ENCODE results near the gene DYNC1I1. TPM values are rescaled to one million over a fixed set of nuclear protein-coding genes. Genes with fewer than 3 reads are reported as not detected.

Gene DYNC1I1
- total RNA-seq, 4 donors from 2014 or later = 7.8 to 21.3 (median 11.6) TPM

DNA sequence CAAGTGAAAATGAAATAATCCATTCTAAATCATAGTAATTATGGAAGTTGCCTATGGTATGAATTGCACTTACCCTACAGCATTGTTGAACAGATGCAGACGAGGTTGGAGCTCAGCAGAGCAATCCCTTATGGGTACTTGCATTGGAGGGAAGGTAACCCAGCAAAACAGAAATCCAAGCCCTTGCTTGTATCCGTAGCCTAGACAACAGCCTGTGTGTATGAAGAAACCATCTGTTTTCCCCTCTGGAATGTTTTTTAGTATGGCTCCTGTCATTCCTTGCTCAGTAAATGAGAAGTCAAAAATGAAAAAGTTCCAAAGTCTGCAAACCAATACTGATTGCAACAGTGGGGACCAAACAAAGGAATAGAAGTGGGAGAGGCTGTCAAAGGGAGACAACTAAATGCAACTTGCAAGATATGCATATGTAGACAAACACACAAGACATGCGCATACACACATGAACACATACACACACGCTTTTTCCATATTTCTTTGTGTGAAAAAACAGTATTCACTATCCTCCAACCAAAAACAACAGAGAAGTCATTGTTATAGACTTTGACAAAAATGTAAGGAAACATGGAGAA is 260.8 kb downstream of the DYNC1I1 start:
- no peak overlapping the region for H3K27ac ChIP-seq
- peaks cover 0 to 4% of the 10 kb centered on the region in 2 donors for H3K4me1 ChIP-seq
- no peaks in the 10 kb centered on the region for H3K27me3 ChIP-seq
- no peak for TF ChIP-seq CTCF (IDR thresholded peaks at IDR 0.05 in 4 of 5, conservative IDR thresholded peaks at IDR 0.05 in 1 of 5)
- intact Hi-C loops (cut with DNase I; ENCODE audit: low total_unique reads) (no loop called here), in situ Hi-C loops (cut with MboI; ENCODE audit: low sequenced_read_pairs in 4 of 4) (no loop called here)
- no peaks in the 10 kb centered on the region for H3K36me3 ChIP-seq
- ATAC-seq = no peak
- DNase-seq = no peak
- H3K9me3 ChIP-seq = no peaks in the 10 kb centered on the region
- no peak overlapping the region for H3K4me3 ChIP-seq

DNA sequence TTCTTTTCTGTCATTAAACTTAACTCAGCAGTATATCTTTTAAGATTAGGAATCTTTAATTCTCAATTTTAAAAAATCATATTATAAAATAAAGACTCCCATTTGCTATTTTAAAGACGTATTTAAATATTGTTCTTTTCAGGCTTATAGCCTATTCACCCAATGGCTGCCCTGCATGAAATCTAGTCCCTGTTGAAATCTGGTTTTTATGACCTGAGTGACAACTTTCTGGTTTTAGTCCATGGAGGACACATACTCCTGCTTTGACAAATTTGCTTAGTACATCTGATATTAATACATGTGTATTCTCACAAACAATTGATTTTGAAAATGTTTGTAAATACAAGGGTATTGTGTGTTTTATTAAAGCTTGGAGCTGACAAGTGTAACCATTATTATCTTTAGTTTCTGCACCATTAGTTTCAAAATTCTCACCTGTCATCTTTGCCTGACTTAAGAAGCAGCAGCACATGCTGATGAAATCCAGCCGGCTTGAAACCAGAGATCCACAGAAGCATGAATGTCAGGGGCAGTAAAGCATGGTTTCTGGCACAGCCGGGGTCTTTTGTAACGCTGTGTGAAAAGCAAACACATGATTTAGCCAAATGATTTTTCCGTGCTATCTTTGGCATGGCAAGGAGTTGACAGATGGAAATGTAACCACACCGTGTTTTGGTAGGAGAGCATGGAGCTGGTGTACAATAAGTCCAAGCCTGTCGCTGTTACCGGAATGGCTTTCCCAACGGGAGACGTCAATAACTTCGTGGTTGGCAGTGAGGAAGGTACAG is 262.8 kb downstream of the DYNC1I1 start:
- H3K27me3 ChIP-seq = no peaks in the 10 kb centered on the region
- ATAC-seq (peak; percentile 94 to 97), DNase-seq (peak; percentile 65 to 80)
- H3K4me1 ChIP-seq = peaks cover 0 to 4% of the 10 kb centered on the region in 2 donors
- TF ChIP-seq CTCF (IDR thresholded peaks at IDR 0.05 in 4 of 5, conservative IDR thresholded peaks at IDR 0.05 in 1 of 5) = no peak
- no peak for TF ChIP-seq POLR2A (IDR thresholded peaks at IDR 0.05)
- H3K9me3 ChIP-seq = no peaks in the 10 kb centered on the region
- intact Hi-C loops (cut with DNase I; ENCODE audit: low total_unique reads) = no loop called here
- in situ Hi-C loops (cut with MboI; ENCODE audit: low sequenced_read_pairs in 4 of 4) = no loop called here
- H3K36me3 ChIP-seq = no peaks in the 10 kb centered on the region
- H3K27ac ChIP-seq = peak overlapping the region; percentile 63 to 80 (median 64)
- peak overlapping the region in 1 of 4 donors; percentile 24 for H3K4me3 ChIP-seq

DNA sequence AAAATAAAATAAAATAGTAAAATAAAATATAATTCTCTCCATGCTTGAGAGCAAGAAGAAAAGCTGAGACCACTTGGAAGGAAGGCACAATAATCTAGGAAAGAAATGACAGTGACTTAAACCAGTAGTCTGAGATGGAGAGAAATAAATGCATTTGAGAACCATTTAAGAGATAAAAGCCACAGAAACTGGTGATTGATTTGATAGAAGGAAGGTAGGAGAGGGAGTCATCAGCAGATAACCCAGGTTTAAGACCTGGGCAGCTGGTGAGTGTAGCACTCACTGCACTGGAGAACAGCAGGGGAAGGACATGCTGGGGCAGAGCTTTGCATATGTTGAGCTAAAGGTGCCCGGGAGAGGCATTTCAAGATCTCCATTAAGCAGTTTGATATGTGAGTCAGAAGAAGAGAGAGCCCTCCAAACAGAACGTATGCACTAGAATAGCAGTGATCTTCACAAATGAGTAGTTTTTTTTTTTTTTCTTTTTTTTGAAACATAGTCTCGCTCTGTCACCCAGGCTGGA is 268.0 kb downstream of the DYNC1I1 start:
- H3K27me3 ChIP-seq = no peaks in the 10 kb centered on the region
- no peaks in the 10 kb centered on the region for H3K9me3 ChIP-seq
- H3K27ac ChIP-seq = no peak overlapping the region
- in situ Hi-C loops (cut with MboI; ENCODE audit: low sequenced_read_pairs in 4 of 4) (no loop called here), intact Hi-C loops (cut with DNase I; ENCODE audit: low total_unique reads) (no loop called here)
- TF ChIP-seq POLR2A (IDR thresholded peaks at IDR 0.05) = no peak
- TF ChIP-seq CTCF (IDR thresholded peaks at IDR 0.05 in 4 of 5, conservative IDR thresholded peaks at IDR 0.05 in 1 of 5) = no peak
- no peaks in the 10 kb centered on the region for H3K36me3 ChIP-seq
- H3K4me3 ChIP-seq = no peak overlapping the region
- H3K4me1 ChIP-seq = no peaks in the 10 kb centered on the region
- DNase-seq = no peak
- ATAC-seq = no peak

DNA sequence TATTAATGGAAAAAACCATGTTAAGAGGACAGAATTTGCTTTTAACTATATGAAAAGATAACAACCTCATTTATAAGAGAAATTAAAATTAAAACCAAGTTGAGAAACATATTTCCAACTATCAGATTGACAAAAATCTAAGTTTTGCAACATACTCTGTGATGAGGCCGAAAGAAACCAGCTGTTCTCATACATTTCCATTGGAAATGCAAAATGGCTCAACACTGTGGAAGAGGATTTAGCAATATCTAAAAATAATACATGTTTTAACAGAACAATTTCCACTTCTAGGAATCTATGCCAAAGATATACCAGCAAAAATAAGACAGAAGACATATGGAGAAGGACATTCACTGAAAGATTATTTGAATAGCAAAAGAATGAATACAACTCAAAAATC is 268.8 kb downstream of the DYNC1I1 start:
- no peaks in the 10 kb centered on the region for H3K36me3 ChIP-seq
- no peak overlapping the region for H3K27ac ChIP-seq
- no peak for ATAC-seq
- intact Hi-C loops (cut with DNase I; ENCODE audit: low total_unique reads) (no loop called here), in situ Hi-C loops (cut with MboI; ENCODE audit: low sequenced_read_pairs in 4 of 4) (no loop called here)
- H3K4me1 ChIP-seq = no peaks in the 10 kb centered on the region
- DNase-seq = no peak
- no peaks in the 10 kb centered on the region for H3K27me3 ChIP-seq
- no peaks in the 10 kb centered on the region for H3K9me3 ChIP-seq
- TF ChIP-seq POLR2A (IDR thresholded peaks at IDR 0.05) = no peak
- H3K4me3 ChIP-seq = no peak overlapping the region

DNA sequence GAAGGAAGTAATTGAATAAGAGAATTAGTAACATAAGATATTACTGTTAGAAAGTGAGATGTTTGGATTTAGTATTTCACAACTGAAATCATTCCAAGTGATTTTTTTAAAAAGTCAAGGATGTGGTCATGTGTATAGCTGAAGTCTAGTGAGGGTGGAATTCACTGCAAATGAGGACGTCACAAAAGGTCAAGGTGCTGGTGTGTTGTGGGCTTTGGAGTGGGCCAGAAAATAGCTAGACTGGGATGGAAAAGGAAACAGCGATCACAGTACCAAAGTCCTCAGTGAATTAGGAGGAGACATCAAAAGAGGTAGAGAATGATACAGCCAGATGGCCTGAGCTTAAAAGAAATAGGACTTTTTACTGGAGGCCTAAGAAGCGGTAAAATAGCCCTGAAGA is 272.8 kb downstream of the DYNC1I1 start:
- no peaks in the 10 kb centered on the region for H3K36me3 ChIP-seq
- no peak for TF ChIP-seq POLR2A (IDR thresholded peaks at IDR 0.05)
- no peak for TF ChIP-seq CTCF (IDR thresholded peaks at IDR 0.05 in 4 of 5, conservative IDR thresholded peaks at IDR 0.05 in 1 of 5)
- in situ Hi-C loops (cut with MboI; ENCODE audit: low sequenced_read_pairs in 4 of 4) (no loop called here), intact Hi-C loops (cut with DNase I; ENCODE audit: low total_unique reads) (no loop called here)
- ATAC-seq (no peak), DNase-seq (no peak)
- no peak overlapping the region for H3K27ac ChIP-seq
- H3K9me3 ChIP-seq = no peaks in the 10 kb centered on the region
- H3K4me1 ChIP-seq = no peaks in the 10 kb centered on the region
- no peaks in the 10 kb centered on the region for H3K27me3 ChIP-seq
- no peak overlapping the region for H3K4me3 ChIP-seq

All from gastrocnemius medialis (tissue), 4 donors.